HG03439 (cell line): ENCODE data around the gene FGG.
"Not testable (repeated sequence)": the region's sequence is repeated elsewhere in the genome, so short reads cannot be mapped to it uniquely, and the experiment has no call there.

ENCODE experiments used
- ATAC-seq: cut with Tn5 transposase; IDR thresholded peaks from one replicate; pipeline ENCODE4 v1.9.1; 2021; ENCODE audit warnings: mild to moderate bottlenecking, moderate library complexity; ENCODE audit not compliant: unreplicated experiment

Gene FGG

GRCh38 chr4:154611833-154612232 is 623 bp downstream of the FGG start:
- ATAC-seq = no peak

- no peak for ATAC-seq
Observed at GRCh38 chr4:154610582-154610981, 1.9 kb downstream of the FGG start.

GRCh38 chr4:154609532-154609931 is 2.9 kb downstream of the FGG start:
- no peak for ATAC-seq

GRCh38 chr4:154608361-154609252 is 3.8 kb downstream of the FGG start:
- ATAC-seq = no peak

GRCh38 chr4:154606728-154607723 is 5.4 kb downstream of the FGG start:
- no peak for ATAC-seq

- ATAC-seq = no peak
Observed at GRCh38 chr4:154604696-154605200, 7.7 kb downstream of the FGG start.

GRCh38 chr4:154603033-154603943 is 9.2 kb downstream of the FGG start:
- no peak for ATAC-seq

- no peak for ATAC-seq
Observed at GRCh38 chr4:154602404-154603020, 9.9 kb downstream of the FGG start.

GRCh38 chr4:154597798-154598774 is 14.4 kb downstream of the FGG start:
- ATAC-seq = no peak

GRCh38 chr4:154597281-154597680 is 15.2 kb downstream of the FGG start:
- not testable (repeated sequence) for ATAC-seq

GRCh38 chr4:154595807-154596206 is 16.6 kb downstream of the FGG start:
- no peak for ATAC-seq

GRCh38 chr4:154594343-154594742 is 18.1 kb downstream of the FGG start:
- not testable (repeated sequence) for ATAC-seq

- ATAC-seq = no peak
Observed at GRCh38 chr4:154593868-154594267, 18.6 kb downstream of the FGG start.

GRCh38 chr4:154591890-154592289 is 20.6 kb downstream of the FGG start:
- ATAC-seq = no peak

- no peak for ATAC-seq
Observed at GRCh38 chr4:154590329-154591006, 22.0 kb downstream of the FGG start, which contains the start of gene FGA. Gene FGA, minus strand, starts transcription at chr4:154590742. Its CDS starts 55 bp downstream, at chr4:154590687.

GRCh38 chr4:154589296-154590197 is 22.9 kb downstream of the FGG start:
- no peak for ATAC-seq

- no peak for ATAC-seq
Observed at GRCh38 chr4:154588198-154588597, 24.3 kb downstream of the FGG start.
